Loucy (cell line): ENCODE data around the gene HMCN1.
"Not testable (repeated sequence)": the region's sequence is repeated elsewhere in the genome, so short reads cannot be mapped to it uniquely, and the experiment has no call there.

Source experiments
- H2AFZ ChIP-seq: fragments of 200-600 bp; sonication (generic); 2 replicates; pipeline ENCODE4 v1.6.0; 2016; ENCODE audit warnings: antibody characterized with exemption, mild to moderate bottlenecking, low read length, moderate library complexity
- H3F3A ChIP-seq: fragments of 200-600 bp; 2 replicates; pipeline ENCODE4 v1.6.0; 2016; ENCODE audit warnings: antibody characterized with exemption, low read depth, mild to moderate bottlenecking
- H3K27me3 ChIP-seq: fragments of 200-600 bp; sonication (generic); 2 replicates; pipeline ENCODE4 v1.6.1; 2014; ENCODE audit warnings: low read length, mild to moderate bottlenecking; ENCODE audit not compliant: insufficient read depth, poor library complexity, severe bottlenecking
- H3K36me3 ChIP-seq: fragments of 200-600 bp; sonication (generic); 2 replicates; pipeline ENCODE4 v1.6.1; 2016; ENCODE audit warnings: low read length; ENCODE audit not compliant: insufficient read depth
- H3K4me1 ChIP-seq: fragments of 200-600 bp; sonication (generic); 2 replicates; pipeline ENCODE4 v1.5.1; 2014; ENCODE audit warnings: low read length, mild to moderate bottlenecking; ENCODE audit not compliant: insufficient read depth, poor library complexity, severe bottlenecking
- H3K4me2 ChIP-seq: fragments of 200-600 bp; sonication (generic); 2 replicates; pipeline ENCODE4 v1.6.0; 2014; ENCODE audit warnings: antibody characterized with exemption, low read length, low read depth, mild to moderate bottlenecking; ENCODE audit not compliant: poor library complexity, severe bottlenecking
- H3K4me3 ChIP-seq: fragments of 200-600 bp; sonication (generic); 2 replicates; pipeline ENCODE4 v1.5.1; 2014; ENCODE audit warnings: low read length, mild to moderate bottlenecking, mixed read lengths; ENCODE audit not compliant: poor library complexity, severe bottlenecking
- H3K79me2 ChIP-seq: fragments of 200-600 bp; sonication (generic); 2 replicates; pipeline ENCODE4 v1.6.1; 2014; ENCODE audit warnings: low read length; ENCODE audit not compliant: insufficient read depth
- H3K9ac ChIP-seq: fragments of 200-600 bp; sonication (generic); 2 replicates; pipeline ENCODE4 v1.6.0; 2014; ENCODE audit warnings: mild to moderate bottlenecking, low read depth, low read length, moderate library complexity; ENCODE audit not compliant: poor library complexity, severe bottlenecking
- H3K9me2 ChIP-seq: fragments of 200-600 bp; sonication (generic); replicated peaks from 2 replicates; pipeline ENCODE4 v1.6.1; 2016; ENCODE audit warnings: low read depth, low read length, mixed read lengths
- H3K9me3 ChIP-seq: fragments of 200-600 bp; sonication (generic); 2 replicates; pipeline ENCODE4 v1.6.1; 2014; ENCODE audit warnings: mild to moderate bottlenecking, antibody characterized with exemption, low read length, low read depth; ENCODE audit not compliant: insufficient read depth
- H4K20me1 ChIP-seq: fragments of 200-600 bp; sonication (generic); 2 replicates; pipeline ENCODE4 v1.6.0; 2014; ENCODE audit warnings: antibody characterized with exemption, low read length, mild to moderate bottlenecking; ENCODE audit not compliant: insufficient read depth, poor library complexity, severe bottlenecking
- EZH2phosphoT487 ChIP-seq: fragments of 200-600 bp; IDR thresholded peaks from 2 replicates; pipeline ENCODE4 v1.6.1; 2018; ENCODE audit warnings: antibody characterized with exemption, mild to moderate bottlenecking, moderate library complexity, borderline replicate concordance
- TF ChIP-seq, protein P1 (sequence below): fragments of 200-600 bp; sonication (generic); conservative IDR thresholded peaks from 2 replicates; pipeline ENCODE4 v1.5.1; 2014; ENCODE audit warnings: mild to moderate bottlenecking, antibody characterized with exemption, low read length

HMCN1 gene

DNA sequence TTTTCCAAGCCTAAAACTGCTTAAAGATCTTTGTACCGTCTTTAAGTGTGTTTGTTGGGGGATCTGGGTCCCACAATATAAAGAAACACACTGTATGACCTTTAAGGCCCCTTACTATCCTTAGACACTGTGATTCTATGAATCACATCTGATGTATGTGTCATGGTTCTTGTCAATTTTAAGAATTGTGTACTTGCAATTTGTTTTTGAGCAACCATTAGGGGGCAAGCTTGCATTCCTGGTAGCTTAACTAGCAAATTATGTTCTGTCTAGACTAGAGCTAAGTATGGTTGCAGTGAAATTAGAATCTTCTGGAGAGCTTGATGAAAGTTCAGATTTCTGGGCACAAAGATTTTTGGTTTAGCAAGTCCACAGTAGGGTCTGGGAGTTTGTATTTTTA, 421.4 kb downstream of the HMCN1 start:
- Histone ChIP-seq H3K9ac (no peak overlapping the region), H3K9me3 (no peaks in the 10 kb centered on the region), H4K20me1 (no peaks in the 10 kb centered on the region), H3K27me3 (no peaks in the 10 kb centered on the region), H3K36me3 (no peaks in the 10 kb centered on the region), H3K4me1 (no peaks in the 10 kb centered on the region), H3K79me2 (no peaks in the 10 kb centered on the region), H3K4me3 (no peak overlapping the region), H3F3A (no peaks in the 10 kb centered on the region), H2AFZ (no peak overlapping the region), H3K9me2 (no peaks in the 10 kb centered on the region), H3K4me2 (no peak overlapping the region)
- TF ChIP-seq, protein P1, sequence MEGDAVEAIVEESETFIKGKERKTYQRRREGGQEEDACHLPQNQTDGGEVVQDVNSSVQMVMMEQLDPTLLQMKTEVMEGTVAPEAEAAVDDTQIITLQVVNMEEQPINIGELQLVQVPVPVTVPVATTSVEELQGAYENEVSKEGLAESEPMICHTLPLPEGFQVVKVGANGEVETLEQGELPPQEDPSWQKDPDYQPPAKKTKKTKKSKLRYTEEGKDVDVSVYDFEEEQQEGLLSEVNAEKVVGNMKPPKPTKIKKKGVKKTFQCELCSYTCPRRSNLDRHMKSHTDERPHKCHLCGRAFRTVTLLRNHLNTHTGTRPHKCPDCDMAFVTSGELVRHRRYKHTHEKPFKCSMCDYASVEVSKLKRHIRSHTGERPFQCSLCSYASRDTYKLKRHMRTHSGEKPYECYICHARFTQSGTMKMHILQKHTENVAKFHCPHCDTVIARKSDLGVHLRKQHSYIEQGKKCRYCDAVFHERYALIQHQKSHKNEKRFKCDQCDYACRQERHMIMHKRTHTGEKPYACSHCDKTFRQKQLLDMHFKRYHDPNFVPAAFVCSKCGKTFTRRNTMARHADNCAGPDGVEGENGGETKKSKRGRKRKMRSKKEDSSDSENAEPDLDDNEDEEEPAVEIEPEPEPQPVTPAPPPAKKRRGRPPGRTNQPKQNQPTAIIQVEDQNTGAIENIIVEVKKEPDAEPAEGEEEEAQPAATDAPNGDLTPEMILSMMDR: peak; percentile 74
- TF ChIP-seq EZH2phosphoT487: no peak

DNA sequence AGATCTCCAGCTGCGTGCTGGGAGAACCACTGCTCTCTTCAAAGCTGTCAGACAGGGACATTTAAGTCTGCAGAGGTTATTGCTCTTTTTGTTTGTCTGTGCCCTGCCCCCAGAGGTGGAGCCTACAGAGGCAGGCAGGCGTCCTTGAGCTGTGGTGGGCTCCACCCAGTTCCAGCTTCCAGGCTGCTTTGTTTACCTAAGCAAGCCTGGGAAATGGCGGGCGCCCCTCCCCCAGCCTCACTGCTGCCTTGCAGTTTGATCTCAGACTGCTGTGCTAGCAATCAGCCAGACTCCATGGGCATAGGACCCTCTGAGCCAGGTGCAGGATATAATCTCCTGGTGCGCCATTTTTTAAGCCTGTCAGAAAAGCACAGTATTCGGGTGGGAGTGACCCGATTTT, 428.7 kb downstream of the HMCN1 start:
- not testable (repeated sequence) for H3K4me1 ChIP-seq, H3K36me3 ChIP-seq, H3K9me3 ChIP-seq, H3K79me2 ChIP-seq, H3K9me2 ChIP-seq, H3K4me2 ChIP-seq, H3F3A ChIP-seq, H2AFZ ChIP-seq, H3K4me3 ChIP-seq, H4K20me1 ChIP-seq, H3K27me3 ChIP-seq, H3K9ac ChIP-seq

DNA sequence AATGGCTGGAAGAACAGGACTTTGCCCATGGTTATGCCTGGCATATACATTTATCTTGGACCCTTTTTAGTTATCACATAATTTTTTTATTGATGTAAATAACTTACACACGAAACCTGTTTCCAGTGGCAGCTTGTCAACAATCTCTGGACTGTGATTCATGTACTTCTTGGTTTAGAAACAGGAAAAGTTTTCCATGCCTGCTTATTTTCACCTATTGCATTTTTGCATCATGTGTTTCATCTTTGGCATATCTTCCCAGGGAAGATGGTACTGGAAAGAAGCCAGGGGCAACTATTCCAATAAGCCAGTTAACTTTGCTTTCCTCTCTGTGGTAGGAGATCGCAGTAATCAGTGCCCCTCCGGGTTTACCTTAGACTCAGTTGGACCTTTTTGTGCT, 430.6 kb downstream of the HMCN1 start:
- TF ChIP-seq EZH2phosphoT487: no peak
- TF ChIP-seq, protein P1: no peak
- no peaks in the 10 kb centered on the region for H3K79me2 ChIP-seq
- H3K4me3 ChIP-seq: no peak overlapping the region

DNA sequence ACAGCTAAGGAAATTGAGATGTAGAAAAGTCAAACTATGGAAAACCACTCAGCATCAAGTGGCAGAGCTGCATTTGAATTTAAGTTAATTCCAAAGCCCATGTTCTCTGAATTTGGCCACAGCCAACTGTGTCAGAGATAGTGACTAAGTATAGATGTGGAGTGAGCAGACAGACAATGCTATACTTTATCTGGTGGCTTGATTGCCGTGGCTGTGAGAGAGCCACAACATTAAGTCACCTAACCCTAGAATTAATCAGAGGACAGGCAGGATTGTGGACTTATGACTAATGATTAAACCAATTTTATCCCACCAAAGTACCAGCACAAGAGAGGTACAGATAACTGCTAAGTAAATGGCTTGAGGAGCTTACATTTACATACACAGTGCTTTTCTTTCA, 431.1 kb downstream of the HMCN1 start:
- Histone ChIP-seq H3K4me1 (no peaks in the 10 kb centered on the region), H3K9ac (no peak overlapping the region), H3K4me3 (no peak overlapping the region), H3F3A (no peaks in the 10 kb centered on the region), H3K79me2 (no peaks in the 10 kb centered on the region), H3K27me3 (no peaks in the 10 kb centered on the region), H3K36me3 (no peaks in the 10 kb centered on the region), H2AFZ (no peak overlapping the region), H3K9me2 (no peaks in the 10 kb centered on the region), H3K4me2 (no peak overlapping the region), H4K20me1 (no peaks in the 10 kb centered on the region), H3K9me3 (no peaks in the 10 kb centered on the region)
- TF ChIP-seq EZH2phosphoT487: no peak
- TF ChIP-seq, protein P1: no peak

More for the DNA sequence above, 430.6 kb downstream of the HMCN1 start:
- Histone ChIP-seq H3K4me2 (no peak overlapping the region), H4K20me1 (no peaks in the 10 kb centered on the region), H2AFZ (no peak overlapping the region), H3K9ac (no peak overlapping the region), H3K36me3 (no peaks in the 10 kb centered on the region), H3K27me3 (no peaks in the 10 kb centered on the region), H3K9me2 (no peaks in the 10 kb centered on the region), H3K9me3 (no peaks in the 10 kb centered on the region), H3F3A (no peaks in the 10 kb centered on the region), H3K4me1 (no peaks in the 10 kb centered on the region)
